Stimulated activated CD4-positive, alpha-beta T cell treated with anti-CD3 and anti-CD28 coated beads, Interleukin-12 subunit alpha, Interleukin-12 subunit beta, amount 100 ng/mL, for 48 hours (primary cell): ENCODE results near the gene RPSA.
A peak's percentile ranks its signal among the peaks of the same experiment; 100 is the strongest.
"Not testable (repeated sequence)": the region's sequence is repeated elsewhere in the genome, so short reads cannot be mapped to it uniquely, and the experiment has no call there.

Experiments
- DNase-seq, 3 donors: peaks; one replicate each; pipeline ENCODE4 v3.0.0-alpha.2; 2020; ENCODE audit warnings: low read depth in 2 of 3, low spot score in 1 of 3

RPSA gene

GRCh38 chr3:39406368-39407258 lies at the start of gene RPSA:
Gene RPSA, plus strand, starts transcription at chr3:39406720. Its CDS starts 934 bp downstream, at chr3:39407654.
- peak; percentile 91 to 94 (median 93) for DNase-seq

- DNase-seq, result no peak
These were observed 48.2 kb upstream of the RPSA start for GRCh38 chr3:39358333-39358732.

GRCh38 chr3:39361252-39361927 lies 45.1 kb upstream of the RPSA start:
- DNase-seq, result peak in 2 of 3 donors; percentile 17 to 22

GRCh38 chr3:39362192-39362591 lies 44.3 kb upstream of the RPSA start:
- DNase-seq, result no peak

GRCh38 chr3:39362812-39363211 lies 43.7 kb upstream of the RPSA start:
- DNase-seq, result no peak

GRCh38 chr3:39370450-39370849 lies 36.1 kb upstream of the RPSA start:
- DNase-seq, result not testable (repeated sequence)

- no peak for DNase-seq
These were observed 33.7 kb upstream of the RPSA start for GRCh38 chr3:39372833-39373232.

- DNase-seq, result no peak
These were observed 29.4 kb upstream of the RPSA start for GRCh38 chr3:39376959-39377634.

- DNase-seq, result peak; percentile 16 to 58 (median 35)
These were observed 28.4 kb upstream of the RPSA start for GRCh38 chr3:39378088-39378487.

- DNase-seq, result no peak
These were observed 27.4 kb upstream of the RPSA start for GRCh38 chr3:39378957-39379777.

GRCh38 chr3:39379778-39380155 lies 26.8 kb upstream of the RPSA start:
- no peak for DNase-seq

- no peak for DNase-seq
These were observed 25.1 kb upstream of the RPSA start for GRCh38 chr3:39381432-39381831.

GRCh38 chr3:39383045-39383880 lies 23.3 kb upstream of the RPSA start, which contains the start of gene SLC25A38:
Gene SLC25A38, plus strand, starts transcription at chr3:39383370. Its CDS starts 355 bp downstream, at chr3:39383725.
- DNase-seq, result peak; percentile 58 to 78 (median 75)

- DNase-seq, result peak; percentile 90 to 95 (median 92)
These were observed 22.4 kb upstream of the RPSA start for GRCh38 chr3:39383881-39384664.

- no peak for DNase-seq
These were observed 21.9 kb upstream of the RPSA start for GRCh38 chr3:39384665-39385000.

- DNase-seq, result no peak
These were observed 20.9 kb upstream of the RPSA start for GRCh38 chr3:39385456-39386090.

- no peak for DNase-seq
These were observed 20.2 kb upstream of the RPSA start for GRCh38 chr3:39386318-39386717.

- no peak for DNase-seq
These were observed 19.0 kb upstream of the RPSA start for GRCh38 chr3:39387411-39387975.
